ENCODE measurements around the gene LCLAT1. TPM values are rescaled to one million over a fixed set of nuclear protein-coding genes. Genes with fewer than 3 reads are reported as not detected.

Gene LCLAT1
- total RNA-seq, 1 experiment from 2014 or later = 36.0 TPM

GRCh38 chr2:30516166-30516565, 69.1 kb downstream of the LCLAT1 start:
- intact Hi-C loops (cut with micrococcal nuclease; ENCODE audit: unreplicated experiment) (no loop called here), in situ Hi-C loops (cut with HindIII; ENCODE audit: low pct_unique_long_range_greater_than_20kb, low sequenced_read_pairs) (no loop called here)
- Histone ChIP-seq H3K36me3 (ENCODE audit: control insufficient read depth, insufficient read depth, low read length) (no peaks in the 10 kb centered on the region), H3K27me3 (ENCODE audit: control insufficient read depth, insufficient read depth, low read length) (no peaks in the 10 kb centered on the region), H3K4me3 (ENCODE audit: low read depth in 2 of 2, low read length in 2 of 2) (no peak overlapping the region), H3K9me3 (ENCODE audit: control insufficient read depth, insufficient read depth, low read depth, low read length) (no peaks in the 10 kb centered on the region; the same call in 1 of the 2 replicates), H3K4me1 (ENCODE audit: control insufficient read depth, insufficient read depth, low read length) (no peaks in the 10 kb centered on the region), H3K27ac (ENCODE audit: low read length) (no peak overlapping the region)
- DNase-seq (ENCODE audit: low read depth, low spot score) (no peak), ATAC-seq (no peak)
- TF ChIP-seq SIN3A (IDR thresholded peaks at IDR 0.05; ENCODE audit: borderline replicate concordance, insufficient read depth, low read depth, low read length) (no peak), CTCF (IDR thresholded peaks at IDR 0.05) (no peak), REST (IDR thresholded peaks at IDR 0.05; ENCODE audit: insufficient read depth in 1 of 2, low read depth in 2 of 2, low read length in 1 of 2) (no peak), POLR2AphosphoS5 (IDR thresholded peaks at IDR 0.05; ENCODE audit: low read depth, low read length) (no peak)
- POLR2A ChIA-PET = no interaction called here
- CTCF ChIA-PET = no interaction called here
- BruUV-seq (replicated peaks) = no TSS peak

GRCh38 chr2:30519796-30520195, 72.8 kb downstream of the LCLAT1 start:
- no peak for ATAC-seq
- Histone ChIP-seq H3K27ac (ENCODE audit: low read length) (no peak overlapping the region), H3K9me3 (ENCODE audit: control insufficient read depth, insufficient read depth, low read depth, low read length) (no peaks in the 10 kb centered on the region; the same call in 1 of the 2 replicates), H3K4me1 (ENCODE audit: control insufficient read depth, insufficient read depth, low read length) (no peaks in the 10 kb centered on the region), H3K27me3 (ENCODE audit: control insufficient read depth, insufficient read depth, low read length) (no peaks in the 10 kb centered on the region), H3K4me3 (ENCODE audit: low read depth in 2 of 2, low read length in 2 of 2) (no peak overlapping the region), H3K36me3 (ENCODE audit: control insufficient read depth, insufficient read depth, low read length) (no peaks in the 10 kb centered on the region)
- TF ChIP-seq REST (IDR thresholded peaks at IDR 0.05; ENCODE audit: insufficient read depth in 1 of 2, low read depth in 2 of 2, low read length in 1 of 2) (no peak), CTCF (IDR thresholded peaks at IDR 0.05) (no peak), POLR2AphosphoS5 (IDR thresholded peaks at IDR 0.05; ENCODE audit: low read depth, low read length) (no peak), TCF7L2 (IDR thresholded peaks at IDR 0.05; ENCODE audit: low read depth, low read length) (no peak), SIN3A (IDR thresholded peaks at IDR 0.05; ENCODE audit: borderline replicate concordance, insufficient read depth, low read depth, low read length) (no peak)
- ChIA-PET POLR2A (no interaction called here), CTCF (no interaction called here)
- no TSS peak for BruUV-seq (replicated peaks)
- intact Hi-C loops (cut with micrococcal nuclease; ENCODE audit: unreplicated experiment) = no loop called here
- no peak for DNase-seq (ENCODE audit: low read depth, low spot score)
- in situ Hi-C loops (cut with HindIII; ENCODE audit: low pct_unique_long_range_greater_than_20kb, low sequenced_read_pairs) = no loop called here
